ENCODE results near the gene MYO3B. TPM values are rescaled to one million over a fixed set of nuclear protein-coding genes. Genes with fewer than 3 reads are reported as not detected.
A peak's percentile ranks its signal among the peaks of the same experiment; 100 is the strongest.

The MYO3B gene, protein sequence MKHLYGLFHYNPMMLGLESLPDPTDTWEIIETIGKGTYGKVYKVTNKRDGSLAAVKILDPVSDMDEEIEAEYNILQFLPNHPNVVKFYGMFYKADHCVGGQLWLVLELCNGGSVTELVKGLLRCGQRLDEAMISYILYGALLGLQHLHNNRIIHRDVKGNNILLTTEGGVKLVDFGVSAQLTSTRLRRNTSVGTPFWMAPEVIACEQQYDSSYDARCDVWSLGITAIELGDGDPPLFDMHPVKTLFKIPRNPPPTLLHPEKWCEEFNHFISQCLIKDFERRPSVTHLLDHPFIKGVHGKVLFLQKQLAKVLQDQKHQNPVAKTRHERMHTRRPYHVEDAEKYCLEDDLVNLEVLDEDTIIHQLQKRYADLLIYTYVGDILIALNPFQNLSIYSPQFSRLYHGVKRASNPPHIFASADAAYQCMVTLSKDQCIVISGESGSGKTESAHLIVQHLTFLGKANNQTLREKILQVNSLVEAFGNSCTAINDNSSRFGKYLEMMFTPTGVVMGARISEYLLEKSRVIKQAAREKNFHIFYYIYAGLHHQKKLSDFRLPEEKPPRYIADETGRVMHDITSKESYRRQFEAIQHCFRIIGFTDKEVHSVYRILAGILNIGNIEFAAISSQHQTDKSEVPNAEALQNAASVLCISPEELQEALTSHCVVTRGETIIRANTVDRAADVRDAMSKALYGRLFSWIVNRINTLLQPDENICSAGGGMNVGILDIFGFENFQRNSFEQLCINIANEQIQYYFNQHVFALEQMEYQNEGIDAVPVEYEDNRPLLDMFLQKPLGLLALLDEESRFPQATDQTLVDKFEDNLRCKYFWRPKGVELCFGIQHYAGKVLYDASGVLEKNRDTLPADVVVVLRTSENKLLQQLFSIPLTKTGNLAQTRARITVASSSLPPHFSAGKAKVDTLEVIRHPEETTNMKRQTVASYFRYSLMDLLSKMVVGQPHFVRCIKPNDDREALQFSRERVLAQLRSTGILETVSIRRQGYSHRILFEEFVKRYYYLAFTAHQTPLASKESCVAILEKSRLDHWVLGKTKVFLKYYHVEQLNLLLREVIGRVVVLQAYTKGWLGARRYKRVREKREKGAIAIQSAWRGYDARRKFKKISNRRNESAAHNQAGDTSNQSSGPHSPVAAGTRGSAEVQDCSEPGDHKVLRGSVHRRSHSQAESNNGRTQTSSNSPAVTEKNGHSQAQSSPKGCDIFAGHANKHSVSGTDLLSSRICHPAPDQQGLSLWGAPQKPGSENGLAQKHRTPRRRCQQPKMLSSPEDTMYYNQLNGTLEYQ (N-terminal part only)
- total RNA-seq (under 1 TPM; 0.50 to 0.61 TPM), polyA plus RNA-seq (ENCODE audit: insufficient read length in 2 of 2) (under 1 TPM; 0.51 to 0.54 TPM)
- long read RNA-seq, donor 1: 0 reads
- long read RNA-seq, donor 2: 0 reads
- long read RNA-seq, donor 3: 0 reads
- long read RNA-seq, donor 4: 0 reads

DNA sequence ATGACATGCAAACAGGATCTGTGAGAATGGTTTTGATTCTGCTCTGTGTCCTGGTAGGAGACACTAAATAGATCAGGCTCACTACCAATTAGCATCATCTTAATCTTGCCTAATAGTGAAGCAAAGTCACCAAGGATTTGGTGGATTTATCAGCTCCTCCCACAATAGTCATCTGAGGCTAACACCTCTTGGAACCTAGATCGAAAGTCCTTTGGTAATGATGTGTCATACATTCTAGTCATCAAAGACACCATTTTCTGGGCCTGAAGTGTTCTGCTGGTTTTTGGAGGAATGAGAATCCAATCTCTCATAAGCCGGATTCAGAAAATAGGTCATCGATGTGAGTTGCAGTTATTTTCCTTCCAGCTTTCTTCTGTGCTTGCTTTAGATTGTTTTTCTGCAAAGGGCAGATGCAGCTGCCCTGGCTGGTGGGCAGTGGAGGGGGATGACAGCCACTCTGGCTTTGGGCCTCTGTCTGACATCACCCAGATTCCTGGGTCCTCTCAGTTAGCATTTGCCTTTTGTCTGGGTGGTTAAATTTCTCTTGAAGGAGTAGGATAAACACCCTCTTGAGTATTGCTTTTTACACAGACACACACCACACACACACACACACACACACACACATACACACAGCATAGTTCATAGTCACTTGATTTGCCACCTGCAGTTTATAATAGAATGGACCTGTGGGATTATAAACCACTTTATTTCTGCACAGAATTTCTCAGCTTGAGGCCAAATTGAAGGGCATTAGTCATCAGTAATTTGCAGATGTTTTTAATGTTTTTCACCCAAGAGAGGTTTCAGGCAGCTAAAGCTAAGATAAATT lies at the start of gene MYO3B:
MYO3B (plus strand) TSS at position 198 of the 832 bp plus-strand sequence; CDS start at position 339, 141 bp downstream.
- Histone ChIP-seq H3K4me1 (ENCODE audit: control insufficient read depth, insufficient read depth, low read length) (no peaks in the 10 kb centered on the region), H3K36me3 (ENCODE audit: control insufficient read depth, insufficient read depth, low read length) (no peaks in the 10 kb centered on the region), H3K9me3 (ENCODE audit: control insufficient read depth, insufficient read depth, low read length) (no peaks in the 10 kb centered on the region), H3K27ac (ENCODE audit: low read depth, low read length) (no peak within 1 kb of the TSS), H3K27me3 (ENCODE audit: control insufficient read depth, insufficient read depth, low read length) (no peaks in the 10 kb centered on the region), H3K4me3 (ENCODE audit: low read depth, low read length) (no peak within 1 kb of the TSS)
- DNase-seq (ENCODE audit: low read depth in 4 of 6, low spot score in 6 of 6): peak in 1 of 6 donors; percentile 90
- WGBS (ENCODE audit: insufficient coverage): 80% methylated on average over 2 of the region's 3 CpGs

DNA sequence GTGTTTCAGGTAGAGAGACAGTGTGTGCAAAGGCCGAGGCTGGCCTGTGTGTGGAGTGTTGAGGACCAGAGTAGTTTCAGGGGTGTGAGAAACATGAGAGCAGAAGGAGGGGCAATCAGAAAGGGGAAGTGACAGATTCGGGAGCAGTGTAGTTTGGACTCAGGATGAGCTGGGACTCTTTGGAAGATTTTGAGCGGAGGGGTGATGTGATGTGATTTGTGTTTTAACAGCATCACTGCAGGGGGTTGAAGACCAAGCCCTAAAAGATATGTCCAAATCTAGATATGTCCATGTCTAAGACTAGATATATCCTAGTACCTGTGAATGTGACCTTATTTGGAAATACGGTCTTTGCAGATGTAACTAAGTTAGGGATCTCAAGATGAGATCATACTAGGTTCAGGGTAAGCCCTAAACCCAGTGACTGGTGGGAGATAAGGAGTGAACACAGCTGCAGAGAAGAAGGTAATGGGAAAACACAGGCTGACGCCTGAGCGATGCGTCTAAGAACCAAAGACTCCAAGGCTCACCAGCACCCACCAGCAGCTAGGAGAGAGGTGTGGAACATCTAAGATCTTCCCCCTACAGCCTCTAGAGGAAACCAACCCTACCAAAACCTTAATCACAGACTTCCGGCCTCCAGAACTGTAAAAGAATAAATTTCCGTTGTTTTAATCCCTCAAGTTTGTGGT lies 38.5 kb upstream of the MYO3B start:
- 82% methylated on average over 5 of the region's 9 CpGs for WGBS (ENCODE audit: insufficient coverage)
- no peak overlapping the region for H3K4me3 ChIP-seq (ENCODE audit: low read depth, low read length)

DNA sequence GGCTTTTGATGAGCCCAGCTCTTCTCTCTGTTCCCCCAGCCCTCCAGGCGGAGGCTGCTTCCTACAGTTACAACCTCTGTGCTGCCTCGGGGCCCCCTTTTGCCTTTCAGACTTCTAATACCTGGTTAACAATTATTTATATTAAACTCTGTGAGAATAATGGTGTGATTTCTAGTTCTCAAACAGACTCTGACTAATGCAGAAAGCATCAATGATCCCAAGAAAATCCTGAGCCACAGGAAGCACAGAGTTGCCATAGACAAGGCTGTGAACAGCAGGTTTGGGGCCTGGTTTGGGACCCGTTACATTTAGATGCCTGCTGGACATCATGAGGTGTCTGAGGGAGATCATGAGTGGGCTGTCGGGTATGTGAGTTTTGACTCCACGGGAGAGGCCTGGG lies 37.4 kb upstream of the MYO3B start:
- peaks cover 3% of the 10 kb centered on the region for H3K4me1 ChIP-seq (ENCODE audit: control insufficient read depth, insufficient read depth, low read length)
- WGBS (ENCODE audit: insufficient coverage): 98% methylated on average over 3 of the region's 5 CpGs
- H3K4me3 ChIP-seq (ENCODE audit: low read depth, low read length): no peak overlapping the region
- no peak overlapping the region for H3K27ac ChIP-seq (ENCODE audit: low read depth, low read length)
- no peaks in the 10 kb centered on the region for H3K9me3 ChIP-seq (ENCODE audit: control insufficient read depth, insufficient read depth, low read length)
- H3K27me3 ChIP-seq (ENCODE audit: control insufficient read depth, insufficient read depth, low read length): no peaks in the 10 kb centered on the region
- H3K36me3 ChIP-seq (ENCODE audit: control insufficient read depth, insufficient read depth, low read length): no peaks in the 10 kb centered on the region
- DNase-seq (ENCODE audit: low read depth in 4 of 6, low spot score in 6 of 6): no peak

More for the DNA sequence above, 38.5 kb upstream of the MYO3B start:
- Histone ChIP-seq H3K27me3 (ENCODE audit: control insufficient read depth, insufficient read depth, low read length) (no peaks in the 10 kb centered on the region), H3K27ac (ENCODE audit: low read depth, low read length) (no peak overlapping the region), H3K9me3 (ENCODE audit: control insufficient read depth, insufficient read depth, low read length) (no peaks in the 10 kb centered on the region), H3K36me3 (ENCODE audit: control insufficient read depth, insufficient read depth, low read length) (no peaks in the 10 kb centered on the region), H3K4me1 (ENCODE audit: control insufficient read depth, insufficient read depth, low read length) (no peaks in the 10 kb centered on the region)
- no peak for DNase-seq (ENCODE audit: low read depth in 4 of 6, low spot score in 6 of 6)

DNA sequence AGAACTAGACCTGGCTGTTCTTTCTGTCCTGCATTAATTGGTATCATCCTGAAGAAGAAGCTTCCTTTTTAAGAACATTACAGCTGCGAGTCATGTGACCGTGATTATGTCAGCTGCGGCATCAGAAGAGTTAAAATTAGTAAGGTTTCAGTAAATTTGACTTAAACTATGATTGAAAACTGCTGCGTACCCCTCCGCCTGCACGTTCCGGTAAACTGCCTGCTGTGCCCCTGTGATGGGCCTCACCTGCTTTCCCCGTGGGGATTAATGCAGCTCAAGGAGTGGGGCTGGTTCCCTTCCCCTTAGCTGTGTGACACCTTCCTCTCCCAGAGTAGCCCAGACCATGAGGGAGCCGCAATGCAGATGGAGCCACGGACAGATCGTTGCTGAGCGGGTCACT lies 36.1 kb upstream of the MYO3B start:
- no peak overlapping the region for H3K4me3 ChIP-seq (ENCODE audit: low read depth, low read length)
- peaks cover 3% of the 10 kb centered on the region for H3K4me1 ChIP-seq (ENCODE audit: control insufficient read depth, insufficient read depth, low read length)
- WGBS (ENCODE audit: insufficient coverage): 79% methylated on average over 11 of the region's 12 CpGs
- no peak overlapping the region for H3K27ac ChIP-seq (ENCODE audit: low read depth, low read length)
- H3K36me3 ChIP-seq (ENCODE audit: control insufficient read depth, insufficient read depth, low read length): no peaks in the 10 kb centered on the region
- DNase-seq (ENCODE audit: low read depth in 4 of 6, low spot score in 6 of 6): no peak
- no peaks in the 10 kb centered on the region for H3K27me3 ChIP-seq (ENCODE audit: control insufficient read depth, insufficient read depth, low read length)
- no peaks in the 10 kb centered on the region for H3K9me3 ChIP-seq (ENCODE audit: control insufficient read depth, insufficient read depth, low read length)

DNA sequence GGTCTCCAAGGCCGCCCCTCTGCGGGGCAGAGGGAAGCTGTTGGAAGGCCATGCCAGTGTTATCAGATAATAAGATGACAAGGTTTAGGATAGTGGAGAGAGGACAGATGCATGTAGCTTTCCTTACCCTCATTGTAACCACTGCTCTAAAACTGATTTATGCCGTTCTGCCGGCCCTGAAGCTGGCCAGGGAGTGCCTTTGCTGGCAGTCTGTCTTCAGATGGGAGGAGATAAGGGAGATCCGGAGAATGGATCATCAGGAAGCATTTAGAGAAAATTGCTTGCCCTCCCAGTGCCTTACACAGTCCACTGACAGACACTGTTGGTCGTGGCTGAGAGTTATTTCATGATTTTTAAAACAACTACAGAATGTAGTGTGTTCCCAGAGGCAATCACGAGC lies 35.4 kb upstream of the MYO3B start:
- Histone ChIP-seq H3K27ac (ENCODE audit: low read depth, low read length) (no peak overlapping the region), H3K4me3 (ENCODE audit: low read depth, low read length) (no peak overlapping the region), H3K36me3 (ENCODE audit: control insufficient read depth, insufficient read depth, low read length) (no peaks in the 10 kb centered on the region), H3K27me3 (ENCODE audit: control insufficient read depth, insufficient read depth, low read length) (no peaks in the 10 kb centered on the region), H3K9me3 (ENCODE audit: control insufficient read depth, insufficient read depth, low read length) (no peaks in the 10 kb centered on the region), H3K4me1 (ENCODE audit: control insufficient read depth, insufficient read depth, low read length) (peaks cover 3% of the 10 kb centered on the region)
- DNase-seq (ENCODE audit: low read depth in 4 of 6, low spot score in 6 of 6): no peak
- 100% methylated on average over 1 of the region's 7 CpGs for WGBS (ENCODE audit: insufficient coverage)

DNA sequence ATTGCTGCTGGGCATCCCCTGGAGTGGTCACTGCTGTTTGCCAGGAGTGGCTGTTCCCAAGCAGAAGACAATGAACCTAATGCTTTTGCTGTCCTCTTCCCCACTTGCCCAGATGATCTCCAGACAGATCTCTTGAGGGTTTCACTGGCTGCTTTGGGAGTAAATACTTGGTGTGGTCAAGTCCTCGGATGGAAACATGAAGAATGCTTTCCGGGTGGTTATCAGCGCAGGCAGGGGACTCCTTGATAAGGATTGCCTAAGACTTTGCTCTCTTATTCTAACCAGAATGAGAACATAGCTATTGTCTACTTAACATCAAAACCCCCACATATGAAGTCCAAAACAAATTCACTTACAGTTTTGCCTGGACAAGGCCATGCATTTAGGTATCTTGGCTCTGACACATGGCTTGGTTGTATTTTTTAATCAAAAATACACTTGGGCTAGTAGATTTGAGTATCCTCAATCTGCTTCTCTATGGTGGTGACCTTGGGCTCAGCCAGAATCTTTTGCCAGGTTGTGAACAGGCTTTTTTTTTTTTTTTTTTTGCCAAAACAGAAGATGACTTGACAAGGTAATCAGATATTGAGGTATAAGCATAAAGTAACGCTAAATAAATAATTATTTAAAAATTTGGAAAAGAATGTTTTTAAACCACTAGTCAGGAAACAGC lies 34.8 kb upstream of the MYO3B start:
- Histone ChIP-seq H3K4me1 (ENCODE audit: control insufficient read depth, insufficient read depth, low read length) (peaks cover 3% of the 10 kb centered on the region), H3K9me3 (ENCODE audit: control insufficient read depth, insufficient read depth, low read length) (no peaks in the 10 kb centered on the region), H3K4me3 (ENCODE audit: low read depth, low read length) (no peak overlapping the region), H3K27ac (ENCODE audit: low read depth, low read length) (no peak overlapping the region), H3K36me3 (ENCODE audit: control insufficient read depth, insufficient read depth, low read length) (no peaks in the 10 kb centered on the region), H3K27me3 (ENCODE audit: control insufficient read depth, insufficient read depth, low read length) (no peaks in the 10 kb centered on the region)
- WGBS (ENCODE audit: insufficient coverage): no CpG with 5 or more reads among the region's 4 CpGs
- no peak for DNase-seq (ENCODE audit: low read depth in 4 of 6, low spot score in 6 of 6)

DNA sequence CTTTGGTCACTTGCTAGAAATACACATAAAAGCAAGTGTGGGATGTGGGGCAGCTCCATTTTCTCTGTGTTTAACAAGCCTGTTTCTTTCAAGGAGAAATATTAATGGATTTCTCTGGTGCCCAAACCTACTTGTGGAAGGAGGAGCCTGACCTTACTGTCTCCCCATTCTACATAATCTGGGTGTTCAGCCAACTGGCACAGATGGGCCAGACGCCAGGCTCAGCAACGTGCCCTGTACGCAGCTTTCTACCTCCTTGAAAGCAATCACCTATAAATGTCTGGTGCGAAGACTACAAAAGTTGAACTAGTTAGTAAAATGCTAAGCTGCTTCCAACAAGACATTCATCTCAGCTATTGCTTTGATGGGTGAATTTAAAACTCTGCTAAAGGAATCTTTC lies 33.2 kb upstream of the MYO3B start:
- WGBS (ENCODE audit: insufficient coverage): no CpG with 5 or more reads among the region's 4 CpGs
- peaks cover 3% of the 10 kb centered on the region for H3K4me1 ChIP-seq (ENCODE audit: control insufficient read depth, insufficient read depth, low read length)
- no peak overlapping the region for H3K4me3 ChIP-seq (ENCODE audit: low read depth, low read length)
- no peaks in the 10 kb centered on the region for H3K27me3 ChIP-seq (ENCODE audit: control insufficient read depth, insufficient read depth, low read length)
- H3K36me3 ChIP-seq (ENCODE audit: control insufficient read depth, insufficient read depth, low read length): no peaks in the 10 kb centered on the region
- no peak overlapping the region for H3K27ac ChIP-seq (ENCODE audit: low read depth, low read length)
- no peaks in the 10 kb centered on the region for H3K9me3 ChIP-seq (ENCODE audit: control insufficient read depth, insufficient read depth, low read length)
- DNase-seq (ENCODE audit: low read depth in 4 of 6, low spot score in 6 of 6): peak in 2 of 6 donors; percentile 23 to 42

DNA sequence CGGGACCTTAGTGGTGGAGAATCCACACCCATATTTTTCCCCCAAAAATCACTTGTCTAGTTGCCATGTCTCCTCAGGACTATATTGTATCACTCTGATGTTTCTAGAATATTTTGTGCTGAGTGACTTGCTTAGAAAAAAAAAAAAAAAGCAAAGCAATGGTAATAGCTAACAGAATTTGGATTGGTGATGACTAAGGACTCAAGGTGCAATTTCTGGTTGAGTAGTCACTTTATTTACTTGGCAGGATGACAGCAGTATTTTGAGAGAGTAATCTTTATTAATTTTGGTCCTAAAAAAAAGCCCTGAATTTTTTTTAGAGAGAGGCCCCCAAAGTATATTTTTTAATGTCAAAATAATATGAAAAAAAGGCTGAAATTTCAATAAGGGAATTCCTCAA lies 32.8 kb upstream of the MYO3B start:
- peaks cover 3% of the 10 kb centered on the region for H3K4me1 ChIP-seq (ENCODE audit: control insufficient read depth, insufficient read depth, low read length)
- WGBS (ENCODE audit: insufficient coverage): no CpG with 5 or more reads among the region's 1 CpG

More for the DNA sequence above, 32.8 kb upstream of the MYO3B start:
- H3K4me3 ChIP-seq (ENCODE audit: low read depth, low read length): no peak overlapping the region
- no peak for DNase-seq (ENCODE audit: low read depth in 4 of 6, low spot score in 6 of 6)
- no peaks in the 10 kb centered on the region for H3K36me3 ChIP-seq (ENCODE audit: control insufficient read depth, insufficient read depth, low read length)
- H3K9me3 ChIP-seq (ENCODE audit: control insufficient read depth, insufficient read depth, low read length): no peaks in the 10 kb centered on the region
- H3K27ac ChIP-seq (ENCODE audit: low read depth, low read length): no peak overlapping the region
- no peaks in the 10 kb centered on the region for H3K27me3 ChIP-seq (ENCODE audit: control insufficient read depth, insufficient read depth, low read length)
